Coronary artery (tissue), 2 donors: ENCODE results near the gene PNPLA7.

Experiments used
- DNase-seq: peaks from one replicate; pipeline ENCODE4 v3.0.0-alpha.2; 2017; ENCODE audit warnings: low spot score
- H3K27ac ChIP-seq, 2 donors: fragments of 200-600 bp; sonication (generic); one replicate each; pipeline ENCODE4 v1.5.1; 2016 to 2019
- H3K4me3 ChIP-seq: fragments of 200-600 bp; sonication (generic); 2 replicates; pipeline ENCODE4 v1.5.1; 2016; ENCODE audit warnings: mild to moderate bottlenecking, moderate library complexity
- CTCF ChIP-seq: fragments of 200-600 bp; sonication (generic); IDR thresholded peaks from one replicate; pipeline ENCODE4 v1.5.1; 2019; ENCODE audit warnings: antibody characterized with exemption

The PNPLA7 gene

GRCh38 chr9:137449931-137450538 lies 100.2 kb downstream of the PNPLA7 start:
- Histone ChIP-seq H3K27ac (no peak overlapping the region), H3K4me3 (no peak overlapping the region)
- TF ChIP-seq CTCF = no peak
- no peak for DNase-seq

- Histone ChIP-seq H3K27ac (no peak overlapping the region), H3K4me3 (no peak overlapping the region)
- no peak for TF ChIP-seq CTCF
- DNase-seq = no peak
Observed at GRCh38 chr9:137449081-137449844, 100.9 kb downstream of the PNPLA7 start.

- DNase-seq = no peak
- H3K27ac ChIP-seq = no peak overlapping the region
- TF ChIP-seq CTCF = no peak
- H3K4me3 ChIP-seq = no peak overlapping the region
Observed at GRCh38 chr9:137448602-137448962, 101.6 kb downstream of the PNPLA7 start.

GRCh38 chr9:137447722-137448601 lies 102.2 kb downstream of the PNPLA7 start:
- DNase-seq = no peak
- Histone ChIP-seq H3K4me3 (no peak overlapping the region), H3K27ac (no peak overlapping the region)
- TF ChIP-seq CTCF = no peak

GRCh38 chr9:137446851-137447471 lies 103.2 kb downstream of the PNPLA7 start:
- Histone ChIP-seq H3K4me3 (no peak overlapping the region), H3K27ac (no peak overlapping the region)
- no peak for TF ChIP-seq CTCF
- no peak for DNase-seq

GRCh38 chr9:137445930-137446431 lies 104.2 kb downstream of the PNPLA7 start:
- no peak overlapping the region for H3K4me3 ChIP-seq
- no peak for DNase-seq
- no peak overlapping the region for H3K27ac ChIP-seq
- TF ChIP-seq CTCF = no peak
